Measurements from ENCODE around the gene KCTD15. TPM values are rescaled to one million over a fixed set of nuclear protein-coding genes. Genes with fewer than 3 reads are reported as not detected.

The KCTD15 gene
- total and polyA plus RNA-seq, 7 donors = 2.1 to 9.1 (median 5.7) TPM

GRCh38 chr19:33802801-33803200, 6.1 kb downstream of the KCTD15 start:
- no peak overlapping the region for H3K27ac ChIP-seq
- peaks cover 0 to 7% of the 10 kb centered on the region in 2 donors for H3K36me3 ChIP-seq (ENCODE audit: insufficient read depth in 1 of 2, low read depth in 1 of 2)
- peak in 1 of 2 donors; percentile 34 for DNase-seq
- no peak for ATAC-seq
- TF ChIP-seq CTCF (IDR thresholded peaks at IDR 0.05) = no peak
- H3K27me3 ChIP-seq (ENCODE audit: insufficient read depth in 3 of 3, low read length in 2 of 3) = peaks cover 0 to 8% (median 2%) of the 10 kb centered on the region in 3 donors
- WGBS, 3 donors = 93 to 98% methylated on average over 1 of the region's 1 CpG; no CpG with 5 or more reads in 1 of the 3 donors
- no peaks in the 10 kb centered on the region for H3K9me3 ChIP-seq
- intact Hi-C loops (cut with DNase I) = no loop called here
- H3K4me3 ChIP-seq = no peak overlapping the region
- H3K4me1 ChIP-seq = peaks cover under 1% of the 10 kb centered on the region

GRCh38 chr19:33803383-33803782, 6.7 kb downstream of the KCTD15 start:
- Histone ChIP-seq H3K27me3 (ENCODE audit: insufficient read depth in 3 of 3, low read length in 2 of 3) (peaks cover 0 to 3% (median 2%) of the 10 kb centered on the region in 3 donors), H3K36me3 (ENCODE audit: insufficient read depth in 1 of 2, low read depth in 1 of 2) (peaks cover 0 to 10% of the 10 kb centered on the region in 2 donors), H3K4me1 (no peaks in the 10 kb centered on the region), H3K9me3 (no peaks in the 10 kb centered on the region), H3K27ac (no peak overlapping the region), H3K4me3 (no peak overlapping the region)
- intact Hi-C loops (cut with DNase I) = no loop called here
- WGBS, 3 donors = 86 to 91% (median 90%) methylated on average over 9 of the region's 9 CpGs
- TF ChIP-seq CTCF (IDR thresholded peaks at IDR 0.05) = no peak
- DNase-seq = peak in 1 of 2 donors; percentile 12
- ATAC-seq = no peak

GRCh38 chr19:33804021-33804799, 7.5 kb downstream of the KCTD15 start:
- Histone ChIP-seq H3K27me3 (ENCODE audit: insufficient read depth in 3 of 3, low read length in 2 of 3) (peaks cover 0 to 2% (median 0%) of the 10 kb centered on the region in 3 donors), H3K9me3 (no peaks in the 10 kb centered on the region), H3K4me1 (no peaks in the 10 kb centered on the region), H3K36me3 (ENCODE audit: insufficient read depth in 1 of 2, low read depth in 1 of 2) (peaks cover 0 to 10% of the 10 kb centered on the region in 2 donors), H3K4me3 (no peak overlapping the region), H3K27ac (no peak overlapping the region)
- 62 to 71% (median 66%) methylated on average over 10 of the region's 10 CpGs for WGBS, 3 donors
- TF ChIP-seq CTCF (IDR thresholded peaks at IDR 0.05) = no peak
- ATAC-seq (peak in 1 of 4 donors; percentile 50), DNase-seq (peak in 1 of 2 donors; percentile 38)
- intact Hi-C loops (cut with DNase I) = no loop called here

- peaks cover 0 to 2% (median 0%) of the 10 kb centered on the region in 3 donors for H3K27me3 ChIP-seq (ENCODE audit: insufficient read depth in 3 of 3, low read length in 2 of 3)
- intact Hi-C loops (cut with DNase I) = no loop called here
- no peak overlapping the region for H3K27ac ChIP-seq
- H3K4me1 ChIP-seq = no peaks in the 10 kb centered on the region
- DNase-seq = no peak
- WGBS, 3 donors = 89 to 94% (median 91%) methylated on average over 3 of the region's 3 CpGs
- no peaks in the 10 kb centered on the region for H3K9me3 ChIP-seq
- no peak overlapping the region for H3K4me3 ChIP-seq
- peaks cover 0 to 10% of the 10 kb centered on the region in 2 donors for H3K36me3 ChIP-seq (ENCODE audit: insufficient read depth in 1 of 2, low read depth in 1 of 2)
- no peak for TF ChIP-seq CTCF (IDR thresholded peaks at IDR 0.05)
- ATAC-seq = no peak
These were observed 8.6 kb downstream of the KCTD15 start for GRCh38 chr19:33805313-33805712.
